ENCODE results near the gene DDX31.

Gene DDX31

GRCh38 chr9:132630811-132631210 is 39.0 kb downstream of the DDX31 start:
- no peak for DNase-seq (ENCODE audit: extremely low read depth, insufficient read length)
- Histone ChIP-seq H3K27me3 (replicated peaks; ENCODE audit: control insufficient read depth, insufficient read depth, low read length) (no peaks in the 10 kb centered on the region), H3K36me3 (ENCODE audit: control insufficient read depth, insufficient read depth, low read length) (peaks cover 14% of the 10 kb centered on the region), H3K4me3 (replicated peaks; ENCODE audit: low read depth, low read length) (no peak overlapping the region)
- TF ChIP-seq, protein P1, sequence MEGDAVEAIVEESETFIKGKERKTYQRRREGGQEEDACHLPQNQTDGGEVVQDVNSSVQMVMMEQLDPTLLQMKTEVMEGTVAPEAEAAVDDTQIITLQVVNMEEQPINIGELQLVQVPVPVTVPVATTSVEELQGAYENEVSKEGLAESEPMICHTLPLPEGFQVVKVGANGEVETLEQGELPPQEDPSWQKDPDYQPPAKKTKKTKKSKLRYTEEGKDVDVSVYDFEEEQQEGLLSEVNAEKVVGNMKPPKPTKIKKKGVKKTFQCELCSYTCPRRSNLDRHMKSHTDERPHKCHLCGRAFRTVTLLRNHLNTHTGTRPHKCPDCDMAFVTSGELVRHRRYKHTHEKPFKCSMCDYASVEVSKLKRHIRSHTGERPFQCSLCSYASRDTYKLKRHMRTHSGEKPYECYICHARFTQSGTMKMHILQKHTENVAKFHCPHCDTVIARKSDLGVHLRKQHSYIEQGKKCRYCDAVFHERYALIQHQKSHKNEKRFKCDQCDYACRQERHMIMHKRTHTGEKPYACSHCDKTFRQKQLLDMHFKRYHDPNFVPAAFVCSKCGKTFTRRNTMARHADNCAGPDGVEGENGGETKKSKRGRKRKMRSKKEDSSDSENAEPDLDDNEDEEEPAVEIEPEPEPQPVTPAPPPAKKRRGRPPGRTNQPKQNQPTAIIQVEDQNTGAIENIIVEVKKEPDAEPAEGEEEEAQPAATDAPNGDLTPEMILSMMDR (IDR thresholded peaks at IDR 0.05; ENCODE audit: insufficient read depth, low read length, poor library complexity, severe bottlenecking) = no peak

- no peak for DNase-seq (ENCODE audit: extremely low read depth, insufficient read length)
- H3K27me3 ChIP-seq (replicated peaks; ENCODE audit: control insufficient read depth, insufficient read depth, low read length) = no peaks in the 10 kb centered on the region
- TF ChIP-seq, protein P1 (IDR thresholded peaks at IDR 0.05; ENCODE audit: insufficient read depth, low read length, poor library complexity, severe bottlenecking) = no peak
- H3K36me3 ChIP-seq (ENCODE audit: control insufficient read depth, insufficient read depth, low read length) = peaks cover 14% of the 10 kb centered on the region
- H3K4me3 ChIP-seq (replicated peaks; ENCODE audit: low read depth, low read length) = no peak overlapping the region
These were observed 39.7 kb downstream of the DDX31 start for GRCh38 chr9:132630116-132630515.

DNA sequence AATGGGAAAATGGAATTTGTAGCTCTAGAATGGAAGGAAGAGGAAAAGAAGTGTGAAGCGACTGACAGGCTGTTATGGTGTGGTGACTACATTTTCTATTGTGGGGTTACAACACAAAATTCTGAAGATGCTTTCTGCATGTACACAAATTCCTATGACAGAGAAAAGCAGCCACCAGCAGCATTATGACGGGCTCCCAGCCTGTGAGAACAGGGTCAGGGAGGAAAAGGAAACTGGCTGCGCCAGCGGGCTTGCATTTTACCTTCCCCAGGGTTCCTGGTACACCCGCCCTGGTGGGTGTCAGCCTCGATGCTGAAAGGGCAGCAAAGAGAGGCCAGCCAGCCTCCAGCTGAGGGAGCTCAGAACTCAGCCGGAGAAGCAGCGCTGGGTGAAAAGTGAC is 41.0 kb downstream of the DDX31 start:
- Histone ChIP-seq H3K27me3 (replicated peaks; ENCODE audit: control insufficient read depth, insufficient read depth, low read length) (no peaks in the 10 kb centered on the region), H3K36me3 (ENCODE audit: control insufficient read depth, insufficient read depth, low read length) (peaks cover 14% of the 10 kb centered on the region), H3K4me3 (replicated peaks; ENCODE audit: low read depth, low read length) (no peak overlapping the region)
- no peak for DNase-seq (ENCODE audit: extremely low read depth, insufficient read length)
- TF ChIP-seq, protein P1 (IDR thresholded peaks at IDR 0.05; ENCODE audit: insufficient read depth, low read length, poor library complexity, severe bottlenecking) = no peak

- H3K36me3 ChIP-seq (ENCODE audit: control insufficient read depth, insufficient read depth, low read length) = peaks cover 17% of the 10 kb centered on the region
- no peak overlapping the region for H3K4me3 ChIP-seq (replicated peaks; ENCODE audit: low read depth, low read length)
- TF ChIP-seq, protein P1 (IDR thresholded peaks at IDR 0.05; ENCODE audit: insufficient read depth, low read length, poor library complexity, severe bottlenecking) = no peak
- no peaks in the 10 kb centered on the region for H3K27me3 ChIP-seq (replicated peaks; ENCODE audit: control insufficient read depth, insufficient read depth, low read length)
- no peak for DNase-seq (ENCODE audit: extremely low read depth, insufficient read length)
These were observed 42.2 kb downstream of the DDX31 start for GRCh38 chr9:132627594-132627993.

DNA sequence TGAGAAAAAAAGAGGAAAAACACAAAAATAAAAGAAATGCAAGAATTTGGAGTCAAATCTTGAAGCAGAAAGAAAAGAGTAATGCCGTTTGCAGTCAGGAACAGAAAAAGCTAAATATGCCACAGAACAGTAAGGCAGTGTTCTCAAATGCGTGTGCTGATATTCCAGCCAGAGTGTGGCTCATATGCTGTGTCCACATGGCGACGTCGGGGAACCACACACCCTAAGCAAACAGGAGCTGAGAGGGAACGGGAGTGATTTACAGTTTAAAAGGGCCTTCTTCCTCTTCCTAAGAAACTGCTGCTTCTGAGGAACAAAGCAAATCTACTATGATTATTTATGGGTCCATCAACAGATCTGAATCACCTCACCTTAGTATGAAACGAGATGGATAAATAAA is 42.7 kb downstream of the DDX31 start:
- H3K36me3 ChIP-seq (ENCODE audit: control insufficient read depth, insufficient read depth, low read length) = peaks cover 18% of the 10 kb centered on the region

More for the DNA sequence above, 42.7 kb downstream of the DDX31 start:
- DNase-seq (ENCODE audit: extremely low read depth, insufficient read length) = no peak
- TF ChIP-seq, protein P1 (IDR thresholded peaks at IDR 0.05; ENCODE audit: insufficient read depth, low read length, poor library complexity, severe bottlenecking) = no peak
- no peaks in the 10 kb centered on the region for H3K27me3 ChIP-seq (replicated peaks; ENCODE audit: control insufficient read depth, insufficient read depth, low read length)
- no peak overlapping the region for H3K4me3 ChIP-seq (replicated peaks; ENCODE audit: low read depth, low read length)

Measured in GM06990 (cell line).